GM12891 (cell line): Measurements from ENCODE around the gene DEPP1.

Experiments
- PAX5 ChIP-seq: IDR thresholded peaks from 2 replicates; pipeline ENCODE4 v1.6.1; 2011; ENCODE audit warnings: low read length, moderate library complexity, mild to moderate bottlenecking; ENCODE audit not compliant: insufficient read depth, severe bottlenecking
- POLR2A ChIP-seq: IDR thresholded peaks from 2 replicates; pipeline ENCODE4 v1.6.1; 2011; ENCODE audit warnings: low read depth, low read length, control low read depth
- POLR2AphosphoS5 ChIP-seq: IDR thresholded peaks from 2 replicates; pipeline ENCODE4 v1.6.1; 2011; ENCODE audit warnings: low read depth, low read length, control low read depth
- SPI1 ChIP-seq: IDR thresholded peaks from 2 replicates; pipeline ENCODE4 v1.6.1; 2011; ENCODE audit warnings: low read depth, low read length, control low read depth
- TAF1 ChIP-seq: IDR thresholded peaks from 2 replicates; pipeline ENCODE4 v1.6.1; 2011; ENCODE audit warnings: low read depth, low read length, control low read depth

- TF ChIP-seq POLR2A, result 0 out of 2 replicates have a peak, but pooled peaks have one; percentile 65
- peak; percentile 69 for TF ChIP-seq POLR2AphosphoS5
- TF ChIP-seq TAF1, result peak; percentile 60; the same call in 1 of the 2 replicates
- TF ChIP-seq PAX5, result peak; percentile 26
- TF ChIP-seq SPI1, result no peak
These were observed 22.3 kb upstream of the DEPP1 start, which contains the start of gene ZNF22 for GRCh38 chr10:45000752-45001380.
